Measurements from ENCODE around the gene LMAN1L.

Gene LMAN1L

DNA sequence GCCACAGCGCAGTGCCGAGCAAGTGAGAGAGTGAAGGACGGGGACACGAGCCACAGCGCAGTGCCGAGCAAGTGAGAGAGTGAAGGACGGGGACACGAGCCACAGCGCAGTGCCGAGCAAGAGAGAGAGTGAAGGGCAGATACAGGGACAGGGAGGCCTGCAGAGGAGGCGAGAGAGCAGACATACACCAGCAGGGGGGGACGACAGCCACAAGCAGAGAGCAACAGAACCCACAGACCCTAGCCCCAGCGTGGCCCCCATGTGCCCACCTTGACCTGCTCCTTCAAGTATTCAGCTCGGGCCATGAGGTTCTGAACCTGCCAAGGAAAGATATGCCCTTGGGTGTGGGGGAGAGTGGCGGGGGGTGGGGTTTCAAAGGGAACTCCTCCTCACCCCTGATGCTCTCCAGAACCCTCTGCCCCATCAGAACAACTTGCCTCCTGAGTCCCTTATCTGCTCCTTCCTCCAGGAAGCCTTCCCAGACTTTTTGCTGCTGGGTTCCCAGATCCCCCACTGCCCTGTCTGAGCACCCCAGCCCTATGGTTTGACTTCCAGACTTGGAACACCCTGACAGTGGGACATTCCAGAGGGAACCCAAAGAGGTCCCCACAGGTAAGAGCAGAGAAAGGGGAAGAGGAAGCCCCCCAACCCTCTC, 25.0 kb downstream of the LMAN1L start:
- no peak for DNase-seq (ENCODE audit: low read depth)

DNA sequence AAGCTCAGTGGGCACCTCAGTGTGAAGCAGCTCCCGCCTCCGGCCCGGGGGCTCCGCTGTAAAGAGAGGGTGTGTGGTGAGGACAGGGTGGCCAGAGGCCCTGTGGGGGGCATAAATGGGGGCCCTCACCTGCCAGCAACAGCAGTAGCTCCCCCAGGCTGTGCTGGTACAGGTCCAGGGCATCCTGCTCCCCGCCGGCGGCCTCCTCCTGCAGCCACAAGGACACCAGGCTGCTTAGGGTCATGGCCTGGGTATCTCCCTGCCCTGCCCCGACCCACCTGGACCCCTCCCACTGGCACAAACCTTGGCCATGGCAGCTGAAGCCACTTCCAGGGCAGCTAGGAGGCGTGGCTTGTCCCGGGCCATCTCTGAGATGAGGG, 25.5 kb downstream of the LMAN1L start:
- DNase-seq (ENCODE audit: low read depth) = no peak

DNA sequence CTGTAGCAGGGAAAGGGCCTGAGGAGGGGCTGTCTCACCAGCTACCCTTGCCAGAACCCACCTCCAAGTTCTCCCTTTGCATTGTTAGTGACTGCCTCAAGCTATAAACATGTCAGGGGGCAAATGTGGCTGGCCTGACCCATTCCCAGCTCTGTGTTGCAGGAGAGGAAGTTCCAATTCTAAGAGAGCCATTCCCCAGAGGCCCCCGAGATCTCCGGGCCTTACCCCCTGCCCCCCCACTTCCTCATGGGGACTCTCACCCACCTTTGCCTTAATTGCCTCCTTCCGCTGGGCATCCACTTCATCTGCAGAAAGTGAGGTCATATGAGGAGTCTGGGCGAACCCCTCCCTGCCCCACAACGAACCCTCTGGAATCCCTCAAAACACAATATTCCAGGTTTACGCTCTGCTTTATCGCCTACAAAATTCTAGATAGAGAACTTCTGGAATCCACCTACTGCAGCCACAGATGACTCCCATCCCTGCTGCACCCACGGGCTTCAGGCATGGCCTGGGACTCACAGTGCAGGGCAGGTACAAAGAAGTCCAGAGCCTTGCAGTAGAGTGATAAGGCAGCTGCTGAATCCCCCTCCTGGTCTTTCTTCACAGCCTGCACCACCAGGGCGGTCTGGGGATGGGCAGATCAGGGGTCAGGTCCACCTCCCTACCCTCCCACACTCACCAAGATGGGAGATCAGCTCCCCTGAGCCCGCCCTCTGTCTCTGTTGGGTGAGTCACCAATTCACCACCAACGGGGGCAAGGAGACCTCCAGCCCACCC, 26.3 kb downstream of the LMAN1L start:
- DNase-seq (ENCODE audit: low read depth) = no peak

DNA sequence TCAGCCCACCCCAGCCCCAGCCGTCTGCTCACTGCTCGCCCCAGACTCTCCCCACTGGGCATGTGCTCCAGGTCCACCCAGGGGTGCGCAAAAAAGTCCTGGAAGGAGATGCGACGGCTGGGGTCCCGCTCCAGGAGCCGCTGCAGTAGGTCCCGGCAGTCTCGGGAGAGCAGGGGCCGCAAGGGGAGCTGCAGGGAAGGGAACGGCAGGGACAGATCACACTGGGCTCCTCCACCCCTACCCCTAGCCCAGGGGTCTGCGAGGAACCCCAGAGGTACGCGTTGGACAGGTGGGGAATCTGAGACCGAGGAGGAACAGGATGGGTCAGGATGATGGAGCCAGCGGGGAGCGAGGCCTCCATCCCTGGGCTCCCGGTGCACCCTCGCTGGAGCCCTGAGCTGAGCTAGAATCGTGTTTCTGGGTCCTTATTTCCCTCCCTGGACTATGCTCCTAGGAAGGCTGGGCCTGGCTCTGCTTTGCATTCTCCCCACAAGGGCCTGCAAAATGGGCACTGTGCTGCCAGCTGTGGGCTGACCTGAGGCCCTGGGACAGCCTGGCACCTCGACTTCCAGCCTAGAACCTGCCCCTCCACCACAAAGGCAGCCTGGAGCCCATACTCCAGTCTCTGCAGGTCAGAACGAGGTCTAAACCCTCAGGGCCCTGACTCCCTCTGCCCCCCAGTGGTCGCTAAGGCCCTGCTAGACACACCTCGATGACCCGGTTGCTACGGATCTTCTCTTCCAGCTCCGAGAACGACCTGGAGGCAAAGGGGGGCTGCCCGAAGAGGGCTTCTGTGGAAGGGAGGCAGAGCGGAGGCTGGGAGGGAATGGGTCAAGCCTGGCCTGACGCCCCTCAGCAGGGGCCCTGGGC, 27.1 kb downstream of the LMAN1L start:
- no peak for DNase-seq (ENCODE audit: low read depth)

DNA sequence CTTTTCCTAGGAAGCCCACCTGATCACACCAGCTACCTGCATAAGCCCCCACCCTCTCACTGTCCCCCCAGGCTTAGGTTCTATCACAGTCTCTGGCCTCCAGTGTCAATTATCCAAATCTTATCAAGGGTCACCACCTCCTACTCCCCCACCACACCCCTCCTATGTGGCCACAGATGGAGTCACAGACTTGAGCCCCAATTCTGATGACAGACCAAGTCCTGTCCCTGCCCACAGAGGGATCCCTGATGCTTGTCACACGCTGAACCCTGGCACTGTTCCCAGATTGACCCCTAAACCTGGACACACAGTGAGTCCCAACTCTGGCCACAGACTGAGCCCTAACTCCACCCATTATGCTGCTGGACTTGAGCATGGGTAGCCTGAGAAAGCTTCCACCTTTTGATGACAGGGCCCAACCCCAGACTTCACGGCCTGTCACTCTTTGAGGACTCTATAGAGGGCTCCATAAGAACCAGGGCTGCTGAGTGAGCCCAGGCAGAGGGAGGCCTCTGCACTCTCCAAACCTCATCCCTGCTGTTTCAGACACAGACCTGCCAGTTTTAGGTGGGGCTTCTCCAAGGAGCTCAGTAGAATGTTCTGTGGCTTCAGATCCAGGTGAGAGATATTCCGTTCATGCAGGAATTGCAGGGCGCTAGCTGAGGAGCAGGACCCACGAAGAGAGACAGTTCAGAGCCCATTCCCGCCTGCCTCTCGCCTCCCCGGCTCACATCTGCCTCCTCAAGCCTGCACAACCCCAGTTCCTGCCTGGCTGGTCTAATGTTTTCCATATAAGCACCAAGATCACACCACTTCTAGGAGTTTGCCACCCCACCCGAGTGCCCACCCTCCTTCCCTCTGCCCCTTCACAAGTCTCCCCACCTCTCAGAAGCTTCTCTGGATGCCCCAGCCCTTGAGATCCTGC, 28.5 kb downstream of the LMAN1L start:
- no peak for DNase-seq (ENCODE audit: low read depth)

DNA sequence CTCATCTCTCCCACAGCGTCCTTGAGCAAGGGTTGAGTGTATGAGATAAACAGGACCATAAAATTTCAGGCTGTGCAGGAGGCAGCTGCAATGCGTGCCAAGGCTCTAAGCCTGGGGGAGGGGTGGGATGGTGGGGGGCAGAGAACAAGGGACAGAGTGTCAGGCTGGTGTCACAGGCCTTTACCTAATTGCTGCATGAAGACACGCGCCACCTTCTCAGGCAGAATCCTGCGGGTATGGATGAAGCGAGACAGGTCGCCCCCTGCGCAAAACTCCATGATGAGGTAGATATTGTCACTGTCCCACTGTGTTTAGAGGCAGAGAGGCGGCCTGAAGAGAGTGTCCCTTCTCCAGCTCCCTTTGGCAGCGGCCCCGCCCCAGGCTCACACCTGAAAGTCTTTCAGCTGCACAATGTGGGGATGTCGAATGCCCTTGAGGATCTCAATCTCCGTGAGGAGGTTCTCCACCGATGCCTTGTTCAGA, 29.3 kb downstream of the LMAN1L start:
- no peak for DNase-seq (ENCODE audit: low read depth)

DNA sequence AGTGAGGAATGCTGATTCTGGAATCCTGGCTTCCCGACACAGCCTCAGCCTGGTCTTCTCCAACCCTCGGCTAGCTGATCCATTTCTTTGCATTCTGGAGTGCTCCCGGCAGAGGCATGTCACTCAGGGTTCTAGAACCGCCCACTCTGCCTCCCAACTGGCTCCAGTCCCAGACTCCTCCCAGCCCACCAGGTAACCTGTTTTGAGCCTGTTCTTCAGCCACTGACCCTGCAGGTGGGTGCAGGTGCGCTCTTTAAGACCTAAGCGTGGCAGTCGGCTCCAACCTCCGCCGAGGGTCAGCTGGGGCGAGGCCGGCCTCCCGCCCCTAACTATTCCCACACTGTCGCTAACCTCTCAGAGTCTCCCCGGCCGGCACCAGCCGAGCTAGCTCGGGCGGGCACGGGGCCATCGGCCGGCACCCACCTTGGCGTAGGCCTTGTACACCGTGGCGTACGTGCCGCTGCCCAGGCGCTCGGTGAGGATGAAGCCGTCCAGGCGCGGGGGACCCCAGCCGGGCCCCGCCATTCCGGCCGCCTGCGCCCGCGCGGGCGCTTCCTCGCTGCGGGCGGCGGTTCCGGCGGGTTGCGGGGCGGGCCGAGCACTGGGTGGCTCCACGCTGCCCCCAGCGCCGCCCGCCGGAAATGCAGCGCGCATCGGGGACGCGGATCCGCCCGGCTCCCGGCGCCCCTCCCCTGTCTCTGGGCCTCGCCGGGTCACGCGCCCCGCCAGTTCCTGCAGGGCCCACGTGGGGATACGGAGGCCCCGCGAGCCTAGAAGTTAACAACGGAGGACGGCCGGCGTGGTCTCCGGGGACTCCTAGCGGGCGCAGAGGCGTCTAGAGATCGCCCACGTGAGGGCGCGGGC, 30.2 kb downstream of the LMAN1L start, which contains the start of gene ULK3:
ULK3 (minus strand) TSS at position 576 of the 864 bp plus-strand sequence; CDS start at position 525, 51 bp downstream.
- peak; percentile 90 for DNase-seq (ENCODE audit: low read depth)

DNA sequence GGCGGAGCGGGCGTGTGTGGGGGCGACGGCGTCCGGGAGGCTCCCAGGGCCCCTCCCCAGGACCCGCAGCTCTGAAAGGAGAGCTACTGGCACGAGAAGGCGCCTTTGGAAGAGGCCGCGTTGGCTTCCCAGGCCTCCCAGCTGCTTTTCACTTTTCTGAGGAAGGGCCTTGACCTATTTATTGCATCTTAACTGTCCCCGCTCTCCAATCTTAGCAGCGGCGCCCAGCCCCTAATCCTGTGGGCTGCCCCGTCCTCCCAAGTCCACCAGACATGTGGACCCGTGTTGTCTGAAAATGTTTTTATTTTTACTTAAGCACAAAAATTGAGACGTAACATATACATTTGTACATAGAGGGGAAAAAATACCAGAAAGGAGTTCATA, 30.8 kb downstream of the LMAN1L start:
- no peak for DNase-seq (ENCODE audit: low read depth)

DNA sequence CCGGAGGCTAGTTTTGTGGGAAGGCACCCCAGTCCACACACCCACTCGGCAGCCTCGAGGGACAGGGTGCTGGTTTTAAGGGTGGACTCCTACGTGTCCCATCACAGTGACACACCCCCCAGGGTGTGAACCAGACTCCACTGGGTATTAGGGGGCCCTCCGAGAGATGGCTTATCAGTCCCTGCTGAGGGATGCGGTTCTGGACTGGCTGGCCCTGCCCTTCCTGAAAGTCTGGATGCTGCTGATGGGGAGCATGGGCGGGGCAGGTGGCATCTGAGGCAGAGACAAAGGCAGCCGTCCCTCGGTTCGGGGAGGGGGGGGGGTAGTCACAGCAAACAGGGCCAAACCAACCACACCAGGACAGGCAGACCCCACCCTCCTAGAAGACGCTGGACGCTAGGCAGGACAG, 31.3 kb downstream of the LMAN1L start:
- no peak for DNase-seq (ENCODE audit: low read depth)

DNA sequence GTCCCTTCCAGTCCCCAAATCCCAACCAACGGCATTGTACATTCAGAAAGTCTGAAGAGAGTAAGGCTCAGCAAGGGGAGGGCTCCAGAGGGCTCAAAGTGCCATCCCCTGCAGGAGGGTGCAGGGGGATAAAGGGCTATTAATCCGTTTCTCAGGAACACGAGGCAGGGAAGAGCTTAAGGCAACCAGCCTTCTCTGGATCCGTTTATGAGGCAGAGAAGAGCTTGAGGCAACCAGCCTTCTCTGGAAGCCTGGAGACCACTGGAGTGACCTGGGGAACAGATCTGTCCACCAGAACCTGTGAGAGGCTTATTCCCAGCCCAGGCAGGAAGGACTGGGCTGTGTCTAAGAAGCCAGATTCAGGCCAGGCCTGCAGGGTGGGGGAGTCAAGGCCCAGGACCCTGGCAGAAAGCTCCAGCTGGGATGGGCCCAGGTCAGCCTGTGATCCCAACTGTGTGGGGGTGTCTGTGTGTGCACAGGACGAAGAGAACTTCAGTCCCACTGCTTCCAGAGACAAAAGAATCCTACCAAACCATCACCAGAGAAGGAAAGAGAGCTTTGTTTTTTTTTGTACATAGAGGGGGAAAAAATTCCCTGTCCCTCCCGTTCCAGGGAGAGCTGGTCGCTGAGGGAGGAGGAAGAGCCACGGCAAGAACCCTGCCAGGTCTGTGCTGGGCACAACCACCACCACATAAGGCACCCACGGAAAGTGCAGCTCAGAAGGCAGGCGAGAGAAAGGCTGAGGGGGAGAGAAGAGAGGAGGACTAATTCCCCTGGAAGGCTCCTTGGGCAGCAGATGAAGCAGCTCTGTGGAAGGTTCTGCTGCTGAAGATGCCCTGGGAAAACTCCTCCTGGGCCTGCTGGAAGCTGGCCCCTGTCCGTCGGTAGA, 31.9 kb downstream of the LMAN1L start:
- no peak for DNase-seq (ENCODE audit: low read depth)

DNA sequence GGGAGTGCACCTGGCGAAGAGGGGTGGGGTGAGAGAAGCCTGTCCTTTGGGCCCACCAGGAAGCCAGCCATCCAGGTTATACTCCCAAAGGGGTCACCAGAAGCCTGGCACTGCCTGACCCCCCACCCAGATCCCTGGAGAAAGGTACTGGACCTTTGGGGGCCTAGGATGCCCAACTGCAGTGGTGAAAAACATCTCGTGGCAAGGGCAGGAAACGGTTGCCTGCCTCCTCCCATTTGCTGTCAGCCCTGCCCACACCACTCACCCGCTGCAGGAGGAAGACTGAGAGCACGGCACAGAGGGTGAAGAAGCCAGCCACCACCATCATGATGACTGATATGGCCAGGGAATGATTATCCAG, 32.6 kb downstream of the LMAN1L start:
- peak; percentile 47 for DNase-seq (ENCODE audit: low read depth)

DNA sequence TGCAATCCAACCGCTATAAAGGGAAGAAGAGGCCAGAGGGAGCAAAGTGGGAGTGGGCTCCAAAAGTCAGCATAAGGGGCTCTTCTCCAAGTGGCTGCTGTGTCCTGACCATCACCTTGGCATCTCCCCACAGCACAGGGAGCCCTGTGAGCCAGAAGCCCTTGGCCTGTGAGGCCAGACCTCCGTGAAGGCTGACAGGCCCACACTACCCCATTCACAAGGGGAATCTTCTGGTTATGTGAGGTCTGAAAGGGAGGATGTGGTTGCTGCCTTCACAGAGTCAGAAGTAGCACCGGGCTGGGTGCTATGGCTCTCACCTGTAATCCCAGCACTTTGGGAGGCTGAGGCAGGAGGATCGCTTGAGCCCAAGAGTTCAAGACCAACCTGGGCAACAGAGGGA, 32.9 kb downstream of the LMAN1L start:
- DNase-seq (ENCODE audit: low read depth) = no peak

DNA sequence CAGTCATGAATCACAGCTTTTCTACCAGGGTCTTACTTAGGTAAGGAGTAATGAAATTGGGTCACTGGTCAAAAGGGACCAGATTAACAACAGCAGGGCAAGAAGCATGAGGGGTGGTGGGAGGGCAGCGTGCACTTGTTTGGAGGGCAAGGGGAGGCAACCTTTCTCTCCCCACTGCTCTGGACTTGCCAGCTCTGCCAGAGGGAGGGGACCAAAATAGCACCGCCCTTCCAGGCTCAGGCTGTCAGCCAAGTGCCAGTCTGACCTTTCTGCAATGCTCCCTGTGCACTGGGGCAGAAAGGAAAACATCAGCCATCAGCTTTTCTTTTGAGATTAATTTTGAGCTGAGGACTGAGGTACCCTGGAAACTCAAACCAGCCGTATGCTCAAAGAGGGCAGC, 34.8 kb downstream of the LMAN1L start:
- no peak for DNase-seq (ENCODE audit: low read depth)

DNA sequence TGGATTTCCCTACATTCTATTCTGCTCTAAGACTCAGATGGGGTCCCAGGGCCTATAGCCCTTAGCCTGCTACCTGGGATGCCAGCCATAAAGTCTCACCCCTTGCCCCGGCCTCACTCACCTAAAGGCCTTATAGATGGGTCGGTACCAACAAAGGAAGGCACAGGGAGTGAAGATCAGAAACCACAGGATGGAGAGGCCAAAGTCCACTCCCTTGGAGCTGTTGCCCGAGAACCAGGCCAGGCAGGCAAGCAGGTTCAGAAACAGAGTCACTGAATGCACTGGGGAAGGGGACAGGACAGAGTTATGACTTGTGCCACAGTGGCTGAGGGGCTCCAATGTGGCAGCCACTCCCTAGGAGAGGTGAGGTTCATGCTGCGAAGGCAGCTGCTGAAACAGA, 37.8 kb downstream of the LMAN1L start:
- no peak for DNase-seq (ENCODE audit: low read depth)

DNA sequence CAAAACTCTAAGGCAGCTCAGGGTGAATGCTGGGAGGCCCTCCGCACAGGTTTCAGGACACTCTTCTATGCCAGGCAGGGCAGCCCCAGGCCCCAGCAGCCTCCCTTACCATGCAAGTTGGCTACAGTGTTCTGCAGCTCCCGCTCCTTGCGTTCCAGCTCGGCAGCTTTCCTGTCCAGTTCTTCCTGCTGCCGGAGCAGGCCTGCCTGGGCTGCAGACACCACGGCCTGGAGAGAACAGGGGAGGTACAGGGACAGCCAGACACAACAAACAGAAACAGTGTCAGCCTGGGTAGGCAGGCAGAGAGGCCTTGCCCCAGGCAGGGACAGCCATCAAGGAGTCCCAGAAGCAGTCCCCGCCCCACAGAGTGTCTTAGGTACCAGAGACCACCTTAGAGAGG, 39.3 kb downstream of the LMAN1L start:
- DNase-seq (ENCODE audit: low read depth) = no peak

DNA sequence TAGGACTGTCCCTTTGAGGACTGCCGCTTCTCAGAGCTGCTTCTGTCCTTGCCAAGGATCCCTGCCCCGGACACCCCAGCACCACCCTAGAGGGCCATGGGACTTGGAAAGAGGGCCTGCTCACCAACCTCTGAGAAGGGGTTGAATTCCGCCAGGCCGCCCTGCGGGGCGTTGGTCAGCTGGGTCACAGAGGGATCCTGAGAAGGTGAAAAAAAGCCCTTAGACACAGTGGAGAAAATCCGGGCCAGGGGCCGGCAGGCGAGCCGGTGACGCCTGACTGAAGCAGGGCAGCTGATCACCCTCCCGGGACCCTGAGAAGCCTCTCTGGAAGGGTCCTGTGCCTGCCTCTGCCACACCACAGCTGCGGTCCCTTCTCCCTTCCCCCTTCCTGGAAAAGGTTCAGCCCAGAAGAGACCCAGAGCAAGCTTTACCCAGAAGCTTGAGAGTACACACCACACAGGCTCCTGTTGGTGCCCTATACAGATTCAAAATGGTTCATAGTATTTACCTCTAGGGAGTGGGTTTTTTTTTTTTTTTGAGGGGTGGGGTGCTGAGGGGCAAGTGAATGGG, 41.9 kb downstream of the LMAN1L start:
- no peak for DNase-seq (ENCODE audit: low read depth)

DNA sequence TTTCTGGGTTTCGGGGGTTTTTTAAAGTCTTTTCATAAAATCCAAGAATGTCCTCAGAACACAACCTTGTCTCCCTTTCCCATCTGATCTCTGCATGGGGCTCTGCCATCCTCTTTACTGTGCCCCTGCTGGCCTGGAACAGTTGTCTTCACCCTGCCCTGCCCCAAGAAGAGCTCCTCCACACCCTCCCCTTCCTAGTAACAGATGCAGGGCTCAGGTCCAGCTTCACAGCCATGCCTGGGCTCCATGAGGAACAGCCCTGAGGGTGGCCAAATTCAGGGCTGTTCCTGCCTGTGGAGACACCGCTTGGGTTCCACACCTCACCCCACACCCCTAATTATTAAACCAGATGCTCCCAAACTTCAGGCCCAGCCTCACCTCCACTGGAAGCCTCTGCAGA, 43.2 kb downstream of the LMAN1L start:
- DNase-seq (ENCODE audit: low read depth) = no peak

DNA sequence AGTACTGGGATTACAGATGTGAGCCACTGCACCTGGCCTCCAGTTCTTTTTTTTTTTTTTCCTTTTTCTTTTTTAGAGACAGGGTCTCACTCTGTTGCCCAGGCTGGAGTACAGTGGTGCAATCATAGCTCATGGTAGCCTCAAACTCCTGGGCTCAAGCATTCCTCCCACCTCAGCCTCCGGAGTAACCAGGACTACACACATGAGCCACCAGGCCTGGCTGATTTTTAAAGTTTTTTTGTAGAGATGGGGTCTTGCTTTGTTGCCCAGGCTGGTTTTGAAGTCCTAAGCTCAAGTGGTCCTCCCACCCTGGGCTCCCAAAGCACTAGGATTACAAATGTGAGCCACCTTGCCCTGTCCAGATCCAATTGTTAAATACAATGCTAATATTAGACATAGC, 43.9 kb downstream of the LMAN1L start:
- no peak for DNase-seq (ENCODE audit: low read depth)

DNA sequence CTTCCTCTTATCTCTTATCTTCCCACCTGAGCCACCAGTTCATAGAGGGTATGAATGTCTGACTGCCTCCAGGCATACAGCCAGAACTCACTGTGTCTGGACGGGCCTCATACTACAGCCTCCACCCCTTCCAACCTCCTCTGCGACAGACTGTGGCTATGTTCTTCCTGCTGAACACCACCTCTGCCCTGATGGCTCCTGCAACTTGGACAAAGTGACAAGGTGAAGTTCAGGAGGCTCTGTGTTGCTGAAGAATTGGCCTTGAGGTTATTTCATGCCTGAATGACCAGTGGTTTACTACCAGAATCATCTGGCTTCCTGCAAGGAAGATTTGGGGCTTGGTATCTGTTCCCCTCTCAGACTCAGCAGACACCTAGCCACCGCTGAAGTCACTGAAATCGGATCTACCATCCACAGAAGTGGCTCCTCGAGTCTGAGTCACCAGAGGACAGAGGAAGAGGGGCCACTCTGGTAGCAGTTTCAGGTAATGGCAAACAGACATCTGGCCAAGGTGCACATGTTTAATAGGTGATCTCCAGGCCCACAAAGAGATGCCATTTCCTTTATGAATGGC, 44.5 kb downstream of the LMAN1L start:
- DNase-seq (ENCODE audit: low read depth) = no peak

Measured in activated T-cell treated with anti-CD3 and anti-CD28 coated beads for 24 hours (primary cell).